HepG2 (cell line): ENCODE data around the gene IHH. TPM values are rescaled to one million over a fixed set of nuclear protein-coding genes. Genes with fewer than 3 reads are reported as not detected.

ENCODE experiments used
- CBFB ChIP-seq: sonication (generic); formaldehyde crosslinking; IDR thresholded peaks from 2 replicates; pipeline ENCODE4 v1.4.0; 2020; ENCODE audit warnings: missing genetic modification reagents
- EHMT2 ChIP-seq: fragments of 200-600 bp; sonication (generic); IDR thresholded peaks from 2 replicates; pipeline ENCODE4 v1.7.0; 2017; ENCODE audit warnings: antibody characterized with exemption, low read depth, low read length, borderline replicate concordance
- GPN1 ChIP-seq: sonication (generic); formaldehyde crosslinking; IDR thresholded peaks from 2 replicates; pipeline ENCODE4 v1.5.1; 2020; ENCODE audit warnings: missing genetic modification reagents, borderline replicate concordance
- HNRNPLL ChIP-seq: fragments of 200-400 bp; formaldehyde crosslinking; IDR thresholded peaks from 2 replicates; pipeline ENCODE4 v1.6.1; 2017; ENCODE audit warnings: mild to moderate bottlenecking, low read depth, low read length; ENCODE audit not compliant: poor library complexity, severe bottlenecking
- NCOA5 ChIP-seq: sonication (generic); formaldehyde crosslinking; IDR thresholded peaks from 2 replicates; pipeline ENCODE4 v1.4.0; 2020; ENCODE audit warnings: missing genetic modification reagents
- NFE2L1 ChIP-seq: sonication (generic); formaldehyde crosslinking; IDR thresholded peaks from 2 replicates; pipeline ENCODE4 v1.4.0; 2020; ENCODE audit warnings: missing genetic modification reagents, mild to moderate bottlenecking, borderline replicate concordance
- NKX3-1 ChIP-seq: sonication (generic); formaldehyde crosslinking; IDR thresholded peaks from 2 replicates; pipeline ENCODE4 v1.5.0; 2020; ENCODE audit warnings: missing genetic modification reagents
- PAF1 ChIP-seq: IDR thresholded peaks from 2 replicates; pipeline ENCODE4 v1.6.1; 2016; ENCODE audit warnings: missing genetic modification reagents, missing compliant biosample characterization
- SIX1 ChIP-seq: sonication (generic); formaldehyde crosslinking; IDR thresholded peaks from 2 replicates; pipeline ENCODE4 v1.4.0; 2020; ENCODE audit warnings: missing genetic modification reagents, borderline replicate concordance
- SMC3 ChIP-seq: IDR thresholded peaks from 2 replicates; pipeline ENCODE4 v1.6.1; 2011; ENCODE audit warnings: low read length, improper control_type of control experiment
- ZNF326 ChIP-seq: sonication (generic); formaldehyde crosslinking; IDR thresholded peaks from 2 replicates; pipeline ENCODE4 v1.4.0; 2020; ENCODE audit warnings: missing genetic modification reagents, borderline replicate concordance
- ZNF577 ChIP-seq: sonication (generic); formaldehyde crosslinking; IDR thresholded peaks from 2 replicates; pipeline ENCODE4 v1.4.0; 2020; ENCODE audit warnings: mild to moderate bottlenecking, low read depth, missing genetic modification reagents, borderline replicate concordance
- polyA plus RNA-seq, 8 experiments: library from polyadenylated mRNA; depleted of rRNA in 3 of 8; stranded (reverse) in 7 of 8; unstranded in 1 of 8; fragments of >200 nt; fragmentation: Illumina TruSeq in 4 of 8; extraction: Trizol in 4 of 8; gene quantifications; 2 replicates each; pipeline versions ENCODE4 v1.2.1 to v1.2.3, GENCODE V29; 2011 to 2016; ENCODE audit warnings: low read depth in 4 of 8, missing spikeins in 1 of 8, mixed read lengths in 1 of 8; ENCODE audit not compliant: insufficient read depth in 1 of 8
- total RNA-seq, 5 experiments: library from RNA; depleted of rRNA; stranded (reverse); fragments of >200 nt; fragmentation: Illumina TruSeq; extraction: Trizol; gene quantifications; 2 replicates each; pipeline ENCODE4 v1.2.3, GENCODE V29; 2016; ENCODE audit warnings: low read depth in 1 of 5
- TF ChIP-seq, protein P1 (sequence below), 2 experiments: sonication (generic) in 1 of 2; formaldehyde crosslinking in 1 of 2; IDR thresholded peaks; 2 replicates each; pipeline versions ENCODE4 v1.4.0 to v1.6.1; 2016 to 2020; ENCODE audit warnings: borderline replicate concordance in 1 of 2, low read depth in 1 of 2, mild to moderate bottlenecking in 1 of 2, missing genetic modification reagents in 1 of 2
- TF ChIP-seq, protein P2 (sequence below): sonication (generic); formaldehyde crosslinking; IDR thresholded peaks from 2 replicates; pipeline ENCODE4 v1.5.0; 2020; ENCODE audit warnings: missing genetic modification reagents
- TF ChIP-seq, protein P3 (sequence below): IDR thresholded peaks from 2 replicates; pipeline ENCODE4 v1.6.1; 2016; ENCODE audit warnings: mild to moderate bottlenecking
- TF ChIP-seq, protein P4 (sequence below): sonication (generic); formaldehyde crosslinking; IDR thresholded peaks from 2 replicates; pipeline ENCODE4 v1.4.0; 2020; ENCODE audit warnings: missing genetic modification reagents

The IHH gene
- total and polyA plus RNA-seq, 2 of the 13 experiments (the other 11 are each of a cell fraction or from before 2014, with no cell fraction given), result 0.42 TPM; not detected in 1

DNA sequence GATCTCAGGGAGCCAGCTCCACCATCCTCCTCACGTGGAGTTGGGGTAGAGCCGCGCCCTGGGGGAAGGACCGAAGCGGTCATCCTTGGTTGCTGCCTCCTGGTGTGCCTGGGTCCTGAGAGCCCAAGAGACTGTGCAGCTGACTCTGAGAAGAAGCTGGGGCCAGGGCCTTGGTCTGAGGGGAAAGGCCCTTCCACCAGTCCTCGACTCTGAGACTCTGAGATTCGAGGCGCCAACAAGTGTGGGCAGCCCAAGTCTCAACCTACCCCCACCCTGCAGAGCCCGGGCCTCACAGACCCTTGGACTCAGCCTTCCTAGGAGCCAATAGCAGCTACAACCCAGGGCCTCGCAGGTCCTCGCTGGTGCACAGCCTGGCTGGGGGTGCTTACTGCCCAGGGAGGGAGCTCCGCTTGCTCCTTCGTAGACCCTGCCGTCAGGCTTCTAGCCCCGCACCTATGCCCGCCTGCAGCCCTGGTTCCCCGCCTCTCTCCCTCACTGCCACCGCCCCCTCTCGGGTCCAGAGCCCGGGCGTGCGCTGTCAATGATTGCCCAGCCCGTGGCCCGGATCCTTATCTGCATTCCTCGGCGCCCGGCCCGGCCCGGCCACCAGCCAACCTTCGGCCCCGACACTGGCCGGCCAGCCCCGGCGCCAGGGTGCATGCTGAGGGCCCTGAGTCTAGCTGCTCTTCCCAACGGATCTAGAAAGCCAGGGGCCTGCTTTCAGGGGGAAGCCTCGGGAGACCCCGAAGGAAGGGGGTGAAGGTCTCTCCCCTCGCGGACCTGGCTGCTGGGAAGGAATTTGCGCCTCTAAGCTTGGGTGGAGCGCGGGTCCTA, 2.0 kb downstream of the IHH start (continued):
- TF ChIP-seq PAF1 (CRISPR knock-in tag) (no peak), ZNF326 (CRISPR knock-in tag) (no peak), EHMT2 (no peak), HNRNPLL (peak; percentile 55), ZNF577 (no peak), NCOA5 (CRISPR knock-in tag) (no peak), NFE2L1 (CRISPR knock-in tag) (no peak), CBFB (CRISPR knock-in tag) (no peak), NKX3-1 (CRISPR knock-in tag) (no peak), SMC3 (no peak), SIX1 (CRISPR knock-in tag) (peak; percentile 35; the same call in 1 of the 2 replicates), GPN1 (no peak)
- TF ChIP-seq, protein P1, sequence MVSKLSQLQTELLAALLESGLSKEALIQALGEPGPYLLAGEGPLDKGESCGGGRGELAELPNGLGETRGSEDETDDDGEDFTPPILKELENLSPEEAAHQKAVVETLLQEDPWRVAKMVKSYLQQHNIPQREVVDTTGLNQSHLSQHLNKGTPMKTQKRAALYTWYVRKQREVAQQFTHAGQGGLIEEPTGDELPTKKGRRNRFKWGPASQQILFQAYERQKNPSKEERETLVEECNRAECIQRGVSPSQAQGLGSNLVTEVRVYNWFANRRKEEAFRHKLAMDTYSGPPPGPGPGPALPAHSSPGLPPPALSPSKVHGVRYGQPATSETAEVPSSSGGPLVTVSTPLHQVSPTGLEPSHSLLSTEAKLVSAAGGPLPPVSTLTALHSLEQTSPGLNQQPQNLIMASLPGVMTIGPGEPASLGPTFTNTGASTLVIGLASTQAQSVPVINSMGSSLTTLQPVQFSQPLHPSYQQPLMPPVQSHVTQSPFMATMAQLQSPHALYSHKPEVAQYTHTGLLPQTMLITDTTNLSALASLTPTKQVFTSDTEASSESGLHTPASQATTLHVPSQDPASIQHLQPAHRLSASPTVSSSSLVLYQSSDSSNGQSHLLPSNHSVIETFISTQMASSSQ (IDR thresholded peaks at IDR 0.05; ENCODE audit: low read depth), result peak; percentile 94
- TF ChIP-seq, protein P1 (CRISPR knock-in tag; IDR thresholded peaks at IDR 0.05; ENCODE audit: borderline replicate concordance), result peak; percentile 99
- TF ChIP-seq, protein P2, sequence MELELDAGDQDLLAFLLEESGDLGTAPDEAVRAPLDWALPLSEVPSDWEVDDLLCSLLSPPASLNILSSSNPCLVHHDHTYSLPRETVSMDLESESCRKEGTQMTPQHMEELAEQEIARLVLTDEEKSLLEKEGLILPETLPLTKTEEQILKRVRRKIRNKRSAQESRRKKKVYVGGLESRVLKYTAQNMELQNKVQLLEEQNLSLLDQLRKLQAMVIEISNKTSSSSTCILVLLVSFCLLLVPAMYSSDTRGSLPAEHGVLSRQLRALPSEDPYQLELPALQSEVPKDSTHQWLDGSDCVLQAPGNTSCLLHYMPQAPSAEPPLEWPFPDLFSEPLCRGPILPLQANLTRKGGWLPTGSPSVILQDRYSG (CRISPR knock-in tag), result no peak
- TF ChIP-seq, protein P3, sequence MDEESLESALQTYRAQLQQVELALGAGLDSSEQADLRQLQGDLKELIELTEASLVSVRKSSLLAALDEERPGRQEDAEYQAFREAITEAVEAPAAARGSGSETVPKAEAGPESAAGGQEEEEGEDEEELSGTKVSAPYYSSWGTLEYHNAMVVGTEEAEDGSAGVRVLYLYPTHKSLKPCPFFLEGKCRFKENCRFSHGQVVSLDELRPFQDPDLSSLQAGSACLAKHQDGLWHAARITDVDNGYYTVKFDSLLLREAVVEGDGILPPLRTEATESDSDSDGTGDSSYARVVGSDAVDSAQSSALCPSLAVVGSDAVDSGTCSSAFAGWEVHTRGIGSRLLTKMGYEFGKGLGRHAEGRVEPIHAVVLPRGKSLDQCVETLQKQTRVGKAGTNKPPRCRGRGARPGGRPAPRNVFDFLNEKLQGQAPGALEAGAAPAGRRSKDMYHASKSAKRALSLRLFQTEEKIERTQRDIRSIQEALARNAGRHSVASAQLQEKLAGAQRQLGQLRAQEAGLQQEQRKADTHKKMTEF (CRISPR knock-in tag), result peak; percentile 76
- TF ChIP-seq, protein P4, sequence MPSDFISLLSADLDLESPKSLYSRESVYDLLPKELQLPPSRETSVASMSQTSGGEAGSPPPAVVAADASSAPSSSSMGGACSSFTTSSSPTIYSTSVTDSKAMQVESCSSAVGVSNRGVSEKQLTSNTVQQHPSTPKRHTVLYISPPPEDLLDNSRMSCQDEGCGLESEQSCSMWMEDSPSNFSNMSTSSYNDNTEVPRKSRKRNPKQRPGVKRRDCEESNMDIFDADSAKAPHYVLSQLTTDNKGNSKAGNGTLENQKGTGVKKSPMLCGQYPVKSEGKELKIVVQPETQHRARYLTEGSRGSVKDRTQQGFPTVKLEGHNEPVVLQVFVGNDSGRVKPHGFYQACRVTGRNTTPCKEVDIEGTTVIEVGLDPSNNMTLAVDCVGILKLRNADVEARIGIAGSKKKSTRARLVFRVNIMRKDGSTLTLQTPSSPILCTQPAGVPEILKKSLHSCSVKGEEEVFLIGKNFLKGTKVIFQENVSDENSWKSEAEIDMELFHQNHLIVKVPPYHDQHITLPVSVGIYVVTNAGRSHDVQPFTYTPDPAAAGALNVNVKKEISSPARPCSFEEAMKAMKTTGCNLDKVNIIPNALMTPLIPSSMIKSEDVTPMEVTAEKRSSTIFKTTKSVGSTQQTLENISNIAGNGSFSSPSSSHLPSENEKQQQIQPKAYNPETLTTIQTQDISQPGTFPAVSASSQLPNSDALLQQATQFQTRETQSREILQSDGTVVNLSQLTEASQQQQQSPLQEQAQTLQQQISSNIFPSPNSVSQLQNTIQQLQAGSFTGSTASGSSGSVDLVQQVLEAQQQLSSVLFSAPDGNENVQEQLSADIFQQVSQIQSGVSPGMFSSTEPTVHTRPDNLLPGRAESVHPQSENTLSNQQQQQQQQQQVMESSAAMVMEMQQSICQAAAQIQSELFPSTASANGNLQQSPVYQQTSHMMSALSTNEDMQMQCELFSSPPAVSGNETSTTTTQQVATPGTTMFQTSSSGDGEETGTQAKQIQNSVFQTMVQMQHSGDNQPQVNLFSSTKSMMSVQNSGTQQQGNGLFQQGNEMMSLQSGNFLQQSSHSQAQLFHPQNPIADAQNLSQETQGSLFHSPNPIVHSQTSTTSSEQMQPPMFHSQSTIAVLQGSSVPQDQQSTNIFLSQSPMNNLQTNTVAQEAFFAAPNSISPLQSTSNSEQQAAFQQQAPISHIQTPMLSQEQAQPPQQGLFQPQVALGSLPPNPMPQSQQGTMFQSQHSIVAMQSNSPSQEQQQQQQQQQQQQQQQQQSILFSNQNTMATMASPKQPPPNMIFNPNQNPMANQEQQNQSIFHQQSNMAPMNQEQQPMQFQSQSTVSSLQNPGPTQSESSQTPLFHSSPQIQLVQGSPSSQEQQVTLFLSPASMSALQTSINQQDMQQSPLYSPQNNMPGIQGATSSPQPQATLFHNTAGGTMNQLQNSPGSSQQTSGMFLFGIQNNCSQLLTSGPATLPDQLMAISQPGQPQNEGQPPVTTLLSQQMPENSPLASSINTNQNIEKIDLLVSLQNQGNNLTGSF, result peak; percentile 62; the same call in 1 of the 2 replicates
